HL-60 (cell line): ENCODE measurements around the gene E2F3.

Source experiments
- CTCF ChIP-seq: IDR thresholded peaks from one replicate; pipeline ENCODE4 v1.5.1; 2011; ENCODE audit warnings: low read length, control low read depth, inconsistent platforms; ENCODE audit not compliant: insufficient read depth
- GABPA ChIP-seq: IDR thresholded peaks from 2 replicates; pipeline ENCODE4 v1.6.1; 2012; ENCODE audit warnings: low read depth
- POLR2AphosphoS5 ChIP-seq: IDR thresholded peaks from 2 replicates; pipeline ENCODE4 v1.6.1; 2012; ENCODE audit warnings: low read depth
- REST ChIP-seq: IDR thresholded peaks from 2 replicates; pipeline ENCODE4 v1.6.1; 2012; ENCODE audit warnings: low read depth; ENCODE audit not compliant: insufficient replicate concordance
- SPI1 ChIP-seq: IDR thresholded peaks from 2 replicates; pipeline ENCODE4 v1.6.1; 2012; ENCODE audit warnings: low read depth, mild to moderate bottlenecking, borderline replicate concordance

GRCh38 chr6:20386218-20386617 lies 15.5 kb upstream of the E2F3 start:
- no peak for TF ChIP-seq CTCF
- TF ChIP-seq REST, result no peak
- TF ChIP-seq POLR2AphosphoS5, result no peak
- peak; percentile 67 for TF ChIP-seq SPI1
- no peak for TF ChIP-seq GABPA
